ENCODE measurements around the gene MED17. TPM values are rescaled to one million over a fixed set of nuclear protein-coding genes. Genes with fewer than 3 reads are reported as not detected.

MED17 gene
- total RNA-seq, 1 experiment from 2014 or later = 41.1 TPM

- Histone ChIP-seq H3K4me1 (ENCODE audit: control insufficient read depth in 1 of 2, insufficient read depth in 2 of 2, low read length in 2 of 2) (peaks cover 0 to 32% of the 10 kb centered on the region in 2 experiments; a peak in 2 of 4 replicates), H3K9me3 (ENCODE audit: control insufficient read depth in 1 of 2, insufficient read depth in 1 of 2, low read depth in 1 of 2, low read length in 2 of 2) (no peaks in the 10 kb centered on the region), H3K9ac (ENCODE audit: low read length) (no peak overlapping the region), H3K9me2 (ENCODE audit: insufficient read depth) (no peaks in the 10 kb centered on the region), H3K27ac (ENCODE audit: low read depth, low read length) (no peak overlapping the region), H3K27me3 (ENCODE audit: insufficient read depth, low read length) (no peaks in the 10 kb centered on the region), H3K4me3 (replicated peaks in 1 of 2; ENCODE audit: low read depth in 1 of 2, low read length in 2 of 2) (no peak overlapping the region), H3K79me2 (ENCODE audit: insufficient read depth, low read length) (no peaks in the 10 kb centered on the region), H3K36me3 (ENCODE audit: control insufficient read depth in 1 of 2, insufficient read depth in 2 of 2, low read length in 2 of 2) (no peaks in the 10 kb centered on the region), H2AFZ (ENCODE audit: low read depth, low read length, poor library complexity, severe bottlenecking) (no peak overlapping the region), H3K4me2 (ENCODE audit: low read length) (no peak overlapping the region), H4K20me1 (ENCODE audit: insufficient read depth) (no peaks in the 10 kb centered on the region)
- RAD21 ChIA-PET (ENCODE audit: low non-redundant PET in 1 of 2, low total read pairs in 2 of 2, uncharacterized antibody in 2 of 2, unreplicated experiment in 2 of 2) = no interaction called here
- intact Hi-C loops (cut with micrococcal nuclease) = no loop called here
- POLR2A ChIA-PET = no interaction called here
- BruUV-seq (replicated peaks) = no TSS peak
- ATAC-seq = no peak
- CTCF ChIA-PET = no interaction called here
- TF ChIP-seq JUND (IDR thresholded peaks at IDR 0.05) = no peak
- no peak for TF ChIP-seq EZH2 (IDR thresholded peaks at IDR 0.05)
- no peak for TF ChIP-seq SRF (IDR thresholded peaks at IDR 0.05; ENCODE audit: low read depth)
- TF ChIP-seq ELF1 (IDR thresholded peaks at IDR 0.05; ENCODE audit: borderline replicate concordance, low read depth) = no peak
- TF ChIP-seq CBX3 (IDR thresholded peaks at IDR 0.05; ENCODE audit: low read depth) = no peak
- TF ChIP-seq, protein P1, sequence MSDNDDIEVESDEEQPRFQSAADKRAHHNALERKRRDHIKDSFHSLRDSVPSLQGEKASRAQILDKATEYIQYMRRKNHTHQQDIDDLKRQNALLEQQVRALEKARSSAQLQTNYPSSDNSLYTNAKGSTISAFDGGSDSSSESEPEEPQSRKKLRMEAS (IDR thresholded peaks at IDR 0.05) = no peak
- no peak for TF ChIP-seq REST (IDR thresholded peaks at IDR 0.05; ENCODE audit: low read depth)
- no peak for TF ChIP-seq EGR1 (IDR thresholded peaks at IDR 0.05; ENCODE audit: low read depth)
- no peak for TF ChIP-seq ZBTB33 (IDR thresholded peaks at IDR 0.05; ENCODE audit: extremely low read depth, insufficient replicate concordance, low read length)
- TF ChIP-seq POLR2AphosphoS5 (IDR thresholded peaks at IDR 0.05; ENCODE audit: low read depth, low read length) = no peak
- TF ChIP-seq SIN3A (IDR thresholded peaks at IDR 0.05; ENCODE audit: low read depth) = no peak
- TF ChIP-seq CTCF (IDR thresholded peaks at IDR 0.05 in 2 of 3, conservative IDR thresholded peaks at IDR 0.05 in 1 of 3; ENCODE audit: borderline replicate concordance in 1 of 3, insufficient read depth in 1 of 3, low read depth in 2 of 3, low read length in 2 of 3) = no peak
- DNase-seq (ENCODE audit: low read depth, low spot score) = no peak
These were observed 56.1 kb downstream of the MED17 start for GRCh38 chr11:93840180-93840579.
